ENCODE measurements around the gene PPM1M.
"Not testable (repeated sequence)": the region's sequence is repeated elsewhere in the genome, so short reads cannot be mapped to it uniquely, and the experiment has no call there.

The PPM1M gene

GRCh38 chr3:52278510-52279069 lies 33.0 kb downstream of the PPM1M start, which contains the start of gene WDR82:
Gene WDR82, minus strand, starts transcription at chr3:52278649. Its CDS starts 288 bp downstream, at chr3:52278361.
- TF ChIP-seq CTCF (IDR thresholded peaks at IDR 0.05), result no peak
- H3K27ac ChIP-seq, result peak within 1 kb of the TSS; percentile 92 to 100
- peak within 1 kb of the TSS; percentile 93 for H3K4me3 ChIP-seq
- peak; percentile 96 for DNase-seq (ENCODE audit: low spot score)

- DNase-seq (ENCODE audit: low spot score), result no peak
Measured at GRCh38 chr3:52279596-52279995, 34.0 kb downstream of the PPM1M start.

GRCh38 chr3:52280050-52280461 lies 34.5 kb downstream of the PPM1M start:
- no peak for DNase-seq (ENCODE audit: low spot score)
- H3K4me3 ChIP-seq, result peak overlapping the region; percentile 93
- H3K27ac ChIP-seq, result peak overlapping the region; percentile 92 to 100
- TF ChIP-seq CTCF (IDR thresholded peaks at IDR 0.05), result no peak

More at GRCh38 chr3:52279596-52279995, 34.0 kb downstream of the PPM1M start:
- no peak for TF ChIP-seq CTCF (IDR thresholded peaks at IDR 0.05)
- peak overlapping the region; percentile 92 to 100 for H3K27ac ChIP-seq
- peak overlapping the region; percentile 93 for H3K4me3 ChIP-seq

GRCh38 chr3:52281981-52282801 lies 36.6 kb downstream of the PPM1M start:
- no peak for DNase-seq (ENCODE audit: low spot score)
- no peak for TF ChIP-seq CTCF (IDR thresholded peaks at IDR 0.05)
- H3K27ac ChIP-seq, result peak overlapping the region in 1 of 2 donors; percentile 30
- no peak overlapping the region for H3K4me3 ChIP-seq

GRCh38 chr3:52283306-52283705 lies 37.7 kb downstream of the PPM1M start:
- H3K4me3 ChIP-seq, result no peak overlapping the region
- TF ChIP-seq CTCF (IDR thresholded peaks at IDR 0.05), result no peak
- no peak for DNase-seq (ENCODE audit: low spot score)
- H3K27ac ChIP-seq, result peak overlapping the region in 1 of 2 donors; percentile 58

GRCh38 chr3:52284051-52284450 lies 38.5 kb downstream of the PPM1M start:
- H3K27ac ChIP-seq; DNase-seq (ENCODE audit: low spot score): not testable (repeated sequence)

GRCh38 chr3:52286777-52287110 lies 41.2 kb downstream of the PPM1M start:
- Histone ChIP-seq H3K4me3 (peak overlapping the region; percentile 85), H3K27ac (peak overlapping the region; percentile 98 to 99)
- peak; percentile 69 for DNase-seq (ENCODE audit: low spot score)
- TF ChIP-seq CTCF (IDR thresholded peaks at IDR 0.05), result no peak

More at GRCh38 chr3:52284051-52284450, 38.5 kb downstream of the PPM1M start:
- not testable (repeated sequence) for H3K4me3 ChIP-seq
